ENCODE results near the gene PCDH9.
A peak's percentile ranks its signal among the peaks of the same experiment; 100 is the strongest.

The PCDH9 gene

GRCh38 chr13:67080351-67080750, 149.8 kb downstream of the PCDH9 start:
- DNase-seq = no peak

GRCh38 chr13:67078062-67078461, 152.1 kb downstream of the PCDH9 start:
- DNase-seq = no peak

DNA sequence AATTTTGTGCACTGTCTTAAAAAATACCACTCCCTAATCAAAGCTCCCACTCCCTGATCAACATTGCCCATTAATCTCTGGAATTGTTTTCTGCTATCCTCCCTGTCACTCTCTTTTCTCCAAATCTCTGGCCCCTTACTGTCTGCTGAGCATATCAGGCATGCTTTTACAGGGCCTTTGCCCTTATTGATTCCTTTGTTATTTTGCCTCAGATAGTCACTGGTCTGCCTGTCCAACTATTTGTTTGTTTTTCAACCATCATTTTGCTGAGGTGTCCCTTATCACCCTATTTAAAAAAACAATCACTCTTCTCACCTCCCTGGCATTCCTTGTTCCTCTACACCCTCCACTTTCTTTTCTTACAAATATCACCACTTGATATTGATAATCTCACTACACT, 153.0 kb downstream of the PCDH9 start:
- no peak for DNase-seq

DNA sequence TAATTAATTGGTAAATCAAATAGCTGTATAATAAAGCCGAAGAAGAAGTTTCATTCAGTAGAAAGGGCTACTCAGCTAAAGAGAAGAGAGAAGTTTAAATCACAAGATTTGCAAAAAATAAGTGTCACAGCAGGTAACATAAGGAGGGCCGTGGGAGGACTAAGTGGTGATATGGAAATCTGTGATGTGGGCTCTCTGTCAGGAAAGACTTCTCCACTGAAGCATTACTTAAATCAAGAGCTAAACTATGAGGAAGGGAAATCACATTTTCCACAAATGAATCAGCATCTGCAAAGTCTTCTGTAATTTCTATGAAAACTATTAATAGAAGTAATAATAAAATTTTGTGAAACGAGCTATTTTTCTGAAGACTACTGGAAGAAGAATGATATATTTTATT, 153.8 kb downstream of the PCDH9 start:
- no peak for DNase-seq

GRCh38 chr13:67075239-67075638, 154.9 kb downstream of the PCDH9 start:
- peak; percentile 52 for DNase-seq

GRCh38 chr13:67071918-67072598, 158.1 kb downstream of the PCDH9 start:
- DNase-seq = no peak

DNA sequence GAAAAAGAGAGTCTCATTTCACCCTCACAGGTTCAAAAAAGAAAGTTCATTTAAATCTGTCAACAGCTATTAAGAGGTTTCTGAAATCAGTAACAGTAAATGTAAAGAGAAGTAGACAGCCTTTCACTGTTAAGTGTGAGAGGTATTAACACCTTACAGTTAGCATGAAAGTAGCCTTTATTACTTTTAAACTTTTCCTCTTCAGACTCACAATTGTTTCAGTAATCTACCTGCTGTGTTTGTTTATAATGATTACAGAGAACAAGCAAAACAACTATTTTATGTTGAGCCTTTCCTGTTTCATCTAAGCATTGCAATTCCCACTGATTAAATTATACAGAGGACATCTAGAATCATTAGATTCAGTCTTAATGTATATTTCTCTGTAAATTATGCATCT, 159.8 kb downstream of the PCDH9 start:
- no peak for DNase-seq

DNA sequence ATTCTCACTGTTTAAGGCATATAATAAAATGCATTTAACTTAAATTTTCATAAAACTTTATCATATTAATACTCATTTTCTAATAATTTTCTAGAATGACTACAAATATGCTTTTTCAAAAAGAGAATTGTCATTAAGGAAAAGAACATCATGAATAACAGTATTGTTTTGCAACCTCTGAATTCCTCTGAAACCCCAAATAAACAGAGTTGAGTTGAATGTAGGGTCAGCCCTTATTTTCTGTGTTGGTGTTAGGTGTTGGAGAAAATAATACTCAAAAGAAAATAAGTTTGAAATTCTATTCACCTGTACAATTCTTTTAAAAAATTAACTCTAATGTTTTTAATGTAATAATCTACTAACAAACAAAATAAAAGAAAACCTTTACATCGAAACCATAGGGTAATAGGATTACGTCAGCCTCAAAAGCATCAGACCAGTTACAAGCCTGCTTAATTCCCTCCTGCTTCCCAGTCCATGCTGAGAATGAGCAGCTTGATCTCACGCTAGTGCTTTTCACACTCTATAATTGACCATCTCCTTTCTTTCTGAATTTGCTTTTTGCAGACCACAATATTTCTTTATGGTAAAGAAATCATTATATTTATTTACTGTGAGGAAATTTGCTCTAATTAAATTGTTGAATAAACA, 160.9 kb downstream of the PCDH9 start:
- DNase-seq = no peak

DNA sequence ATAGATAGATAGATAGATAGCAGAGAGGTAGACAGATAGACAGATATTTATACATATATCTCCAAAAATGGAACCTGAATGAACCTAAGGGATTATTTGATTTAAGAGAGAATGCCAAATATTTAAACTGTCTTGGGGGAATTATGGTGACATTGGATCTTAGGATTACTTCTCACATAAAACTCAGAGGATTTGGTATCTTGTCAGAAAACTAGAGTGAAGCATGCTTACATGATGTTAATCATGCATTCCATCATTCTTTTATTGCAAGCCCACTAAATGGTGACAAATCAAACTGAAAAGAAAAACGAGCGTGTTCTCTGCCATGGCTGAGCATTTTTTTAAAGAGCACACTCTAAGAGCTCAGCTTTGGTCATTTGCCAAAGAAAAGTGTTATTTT, 165.2 kb downstream of the PCDH9 start:
- no peak for DNase-seq

GRCh38 chr13:67063036-67063435, 167.1 kb downstream of the PCDH9 start:
- no peak for DNase-seq

DNA sequence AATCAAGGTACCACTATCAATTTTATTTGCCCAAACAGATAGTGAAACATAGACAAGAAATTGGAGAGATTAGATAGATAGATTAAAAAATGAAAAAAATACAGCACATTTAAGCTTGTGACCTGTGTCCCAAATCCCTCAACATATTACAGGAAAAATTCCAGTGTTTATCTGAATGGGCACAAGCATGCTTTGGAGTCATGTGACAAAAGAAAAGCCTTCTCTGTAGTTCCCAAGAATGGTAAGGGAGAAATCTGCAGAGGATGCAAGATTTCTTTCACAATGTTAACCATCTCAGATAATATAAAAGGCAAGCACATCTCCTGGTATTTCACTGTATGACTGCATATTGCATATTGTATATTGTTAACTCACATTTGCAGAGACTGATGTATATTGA, 168.0 kb downstream of the PCDH9 start:
- DNase-seq = no peak

DNA sequence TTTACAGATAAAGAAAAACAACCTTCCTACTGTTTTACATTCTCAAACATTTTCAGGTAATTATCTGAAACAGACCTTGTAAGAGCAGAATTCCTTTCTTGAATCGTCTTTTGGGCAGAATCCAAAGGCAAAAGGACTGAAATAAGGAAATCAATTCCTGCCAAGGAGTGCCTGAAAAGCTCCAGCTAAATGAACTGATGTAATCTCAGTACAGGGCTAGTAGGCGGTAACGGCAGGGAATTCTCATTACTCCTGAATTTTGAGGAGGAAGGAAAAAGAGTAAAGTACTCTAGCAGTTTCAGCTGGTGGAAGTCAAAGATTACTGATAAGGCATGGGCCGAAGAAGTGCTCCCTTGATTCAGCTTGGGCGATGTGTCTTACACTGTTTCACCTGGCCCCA, 168.4 kb downstream of the PCDH9 start:
- no peak for DNase-seq

- DNase-seq = no peak
Observed at GRCh38 chr13:67052550-67053490, 177.3 kb downstream of the PCDH9 start.

DNA sequence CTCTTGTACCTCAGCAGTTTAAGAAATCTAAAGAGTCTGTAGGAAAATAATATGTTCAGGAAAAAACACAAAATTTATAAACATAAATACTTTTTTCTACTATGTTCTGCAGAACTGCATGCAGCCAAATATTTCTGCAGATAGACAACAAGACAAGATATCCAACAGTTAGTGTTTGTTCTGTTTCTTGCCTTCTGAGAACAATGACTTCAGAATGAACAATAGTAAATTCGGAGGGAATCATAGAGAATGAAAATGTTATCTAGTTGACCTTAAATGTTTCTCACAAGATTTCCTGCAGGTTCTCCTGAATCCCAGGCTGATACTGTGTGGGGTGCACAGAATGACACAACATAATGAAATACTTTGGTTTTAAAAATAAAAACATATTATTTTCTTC, 180.4 kb downstream of the PCDH9 start:
- DNase-seq = no peak

GRCh38 chr13:67048821-67049150, 181.3 kb downstream of the PCDH9 start:
- peak; percentile 31 for DNase-seq

- DNase-seq = peak; percentile 30
Observed at GRCh38 chr13:67048084-67048820, 181.9 kb downstream of the PCDH9 start.

- no peak for DNase-seq
Observed at GRCh38 chr13:67045357-67045756, 184.8 kb downstream of the PCDH9 start.

DNA sequence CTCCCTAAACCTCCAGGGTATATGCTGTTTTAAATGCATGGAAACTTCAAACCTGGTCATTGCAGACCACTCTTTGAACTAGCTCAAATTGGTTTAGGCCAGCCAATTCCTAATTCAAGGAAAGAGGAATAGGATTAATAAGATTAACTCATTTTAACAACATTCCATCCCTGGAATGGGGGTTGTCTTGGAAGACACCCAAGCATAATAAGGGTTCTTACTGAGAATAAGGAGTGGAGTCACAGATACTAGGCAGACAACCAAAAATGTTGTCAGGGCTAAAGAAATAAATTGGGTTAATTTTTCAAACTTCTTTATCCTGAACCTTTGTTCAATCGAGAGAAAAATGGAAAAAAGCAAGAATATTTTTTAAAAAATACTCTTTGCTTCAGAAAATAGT, 186.2 kb downstream of the PCDH9 start:
- no peak for DNase-seq

- no peak for DNase-seq
Observed at GRCh38 chr13:67042556-67042955, 187.6 kb downstream of the PCDH9 start.

DNA sequence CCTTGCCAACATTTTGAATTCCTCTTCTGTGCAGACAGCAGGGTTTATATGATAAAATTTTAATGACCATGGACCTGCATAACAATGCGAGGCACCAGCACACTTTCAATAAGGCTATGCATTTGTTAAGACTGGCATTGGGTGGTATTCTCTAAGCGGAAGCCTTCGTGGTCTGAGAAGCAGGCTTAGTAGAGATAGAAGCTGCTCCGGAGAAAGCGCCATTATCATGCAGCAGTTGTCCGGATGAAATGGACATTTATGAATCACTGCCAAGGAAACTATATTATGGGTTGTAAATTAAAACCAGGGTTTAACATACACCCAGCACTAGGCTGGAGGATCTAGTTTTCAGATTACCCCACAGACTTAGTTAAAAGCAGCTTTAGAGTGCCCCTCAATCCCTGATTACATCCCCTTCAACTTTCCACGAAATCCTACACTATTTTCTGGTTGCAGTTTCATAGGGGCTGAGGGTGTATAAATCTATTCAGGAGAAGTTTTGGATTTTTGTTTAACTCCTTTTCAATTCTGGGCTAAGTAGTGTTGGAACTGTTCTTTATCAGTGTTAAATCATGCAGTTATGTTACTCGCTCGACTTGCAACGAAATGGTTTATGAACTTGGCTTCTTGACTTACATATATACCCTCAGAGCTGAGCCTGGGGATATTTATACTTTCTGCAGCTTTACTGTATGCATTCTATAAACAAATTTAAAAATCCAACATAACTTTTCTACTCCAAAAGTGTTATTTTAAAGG, 193.3 kb downstream of the PCDH9 start:
- no peak for DNase-seq

GRCh38 chr13:67033170-67033569, 197.0 kb downstream of the PCDH9 start:
- no peak for DNase-seq

GRCh38 chr13:67023130-67023876, 206.8 kb downstream of the PCDH9 start:
- peak; percentile 5 for DNase-seq
